ENCODE measurements around the gene SPSB2. TPM values are rescaled to one million over a fixed set of nuclear protein-coding genes. Genes with fewer than 3 reads are reported as not detected.

Gene SPSB2
- total RNA-seq, 2 experiments from 2014 or later, result 3.8 to 4.7 TPM

GRCh38 chr12:6838854-6839253, 34.2 kb downstream of the SPSB2 start:
- no peaks in the 10 kb centered on the region for H3K9me3 Mint-ChIP-seq
- no peak overlapping the region for H3K27ac Mint-ChIP-seq
- no peak for DNase-seq
- no peaks in the 10 kb centered on the region for H3K27me3 Mint-ChIP-seq
- intact Hi-C loops (cut with micrococcal nuclease), result no loop called here
- ChIA-PET POLR2A (interaction anchor here (3.7 kb wide), 1 partner anchor 13 kb away, joined by 16 read pairs; the partner anchor contains the start of genes CDCA3 and USP5), CTCF (interaction anchor here (1.1 to 2.3 kb wide), 3 partner anchors 8 to 33 kb away, joined by 3 to 10 read pairs (median 8); partner anchors contain the start of gene SPSB2)
- no peaks in the 10 kb centered on the region for H3K36me3 Mint-ChIP-seq
- peaks cover 2% of the 10 kb centered on the region for H3K4me1 Mint-ChIP-seq (ENCODE audit: low read depth)
- H3K4me3 Mint-ChIP-seq, result no peak overlapping the region

DNA sequence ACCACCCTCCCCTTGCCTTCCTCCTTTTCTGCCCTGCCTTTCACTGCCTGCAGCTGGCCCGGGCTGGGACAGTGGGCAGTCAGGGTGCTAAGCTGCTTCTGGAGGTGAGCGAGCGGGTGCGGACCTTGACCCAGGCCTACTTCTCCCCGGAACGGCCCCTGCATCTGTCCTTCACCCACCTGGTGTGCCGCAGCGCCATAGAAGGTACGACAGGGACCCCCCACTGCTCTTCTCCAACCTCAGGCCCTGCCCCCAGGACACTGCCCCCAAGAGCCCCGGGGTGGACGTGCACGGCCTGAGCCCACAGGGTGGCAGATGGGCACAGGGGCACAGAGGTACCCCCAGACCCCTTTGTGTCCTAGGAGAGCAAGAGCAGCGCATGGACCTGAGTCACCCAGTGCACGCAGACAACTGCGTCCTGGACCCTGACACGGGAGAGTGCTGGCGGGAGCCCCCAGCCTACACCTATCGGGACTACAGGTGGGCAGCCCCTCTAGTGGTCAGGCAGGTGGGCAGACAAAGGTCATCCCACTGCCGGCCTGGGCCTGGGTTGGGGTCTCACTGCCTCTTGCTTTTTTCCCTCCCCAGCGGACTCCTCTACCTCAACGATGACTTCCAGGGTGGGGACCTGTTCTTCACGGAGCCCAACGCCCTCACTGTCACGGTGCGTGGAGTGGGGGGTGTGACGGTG, 35.6 kb downstream of the SPSB2 start:
- H3K4me1 Mint-ChIP-seq (ENCODE audit: low read depth), result peaks cover 2% of the 10 kb centered on the region
- no peaks in the 10 kb centered on the region for H3K27me3 Mint-ChIP-seq
- POLR2A ChIA-PET, result interaction anchor here (1.4 to 1.9 kb wide), 2 partner anchors 15 to 35 kb away, joined by 5 read pairs; partner anchors contain the start of genes SPSB2 and USP5
- DNase-seq, result no peak
- intact Hi-C loops (cut with micrococcal nuclease), result no loop called here
- CTCF ChIA-PET, result interaction anchor here (4.3 to 6.0 kb wide), 3 partner anchors 13 to 84 kb away, joined by 30 to 44 read pairs (median 41); partner anchors contain the start of genes CDCA3, MLF2 and USP5
- no peaks in the 10 kb centered on the region for H3K9me3 Mint-ChIP-seq
- H3K4me3 Mint-ChIP-seq, result no peak overlapping the region
- no peak overlapping the region for H3K27ac Mint-ChIP-seq
- H3K36me3 Mint-ChIP-seq, result no peaks in the 10 kb centered on the region

DNA sequence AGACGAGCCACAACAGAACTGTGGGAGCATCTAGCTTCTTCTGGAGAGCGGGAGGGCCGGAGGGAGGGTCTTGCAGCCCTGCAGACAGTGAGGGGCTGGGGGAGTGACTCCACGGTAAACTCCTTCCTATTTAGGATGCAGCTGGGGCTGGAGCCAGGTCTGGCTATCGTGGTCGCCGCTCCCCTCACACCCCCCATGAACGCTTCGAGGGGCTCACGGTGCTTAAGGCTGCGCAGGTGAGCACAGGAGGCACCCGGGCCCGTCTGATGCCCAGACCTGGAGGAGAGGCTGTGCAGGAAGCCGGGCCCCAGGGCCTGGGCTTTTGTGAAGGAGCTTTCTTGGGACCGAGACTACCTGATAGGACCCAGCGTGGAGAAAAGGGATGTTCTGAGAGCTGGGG, 36.3 kb downstream of the SPSB2 start:
- CTCF ChIA-PET, result interaction anchor here (1.3 to 6.0 kb wide), 6 partner anchors 8 to 84 kb away, joined by 3 to 44 read pairs (median 32); partner anchors contain the start of genes CDCA3, MLF2 and USP5
- Mint-ChIP-seq H3K9me3 (no peaks in the 10 kb centered on the region), H3K27me3 (no peaks in the 10 kb centered on the region), H3K4me1 (ENCODE audit: low read depth) (peaks cover 2% of the 10 kb centered on the region), H3K4me3 (no peak overlapping the region), H3K27ac (no peak overlapping the region), H3K36me3 (no peaks in the 10 kb centered on the region)
- POLR2A ChIA-PET, result interaction anchor here (1.4 to 1.9 kb wide), 2 partner anchors 16 to 36 kb away, joined by 5 read pairs; partner anchors contain the start of genes SPSB2 and USP5
- no peak for DNase-seq
- intact Hi-C loops (cut with micrococcal nuclease), result loop anchor here (1.0 kb wide), 1 partner anchor 32 kb away; no protein-coding TSS in a partner anchor

DNA sequence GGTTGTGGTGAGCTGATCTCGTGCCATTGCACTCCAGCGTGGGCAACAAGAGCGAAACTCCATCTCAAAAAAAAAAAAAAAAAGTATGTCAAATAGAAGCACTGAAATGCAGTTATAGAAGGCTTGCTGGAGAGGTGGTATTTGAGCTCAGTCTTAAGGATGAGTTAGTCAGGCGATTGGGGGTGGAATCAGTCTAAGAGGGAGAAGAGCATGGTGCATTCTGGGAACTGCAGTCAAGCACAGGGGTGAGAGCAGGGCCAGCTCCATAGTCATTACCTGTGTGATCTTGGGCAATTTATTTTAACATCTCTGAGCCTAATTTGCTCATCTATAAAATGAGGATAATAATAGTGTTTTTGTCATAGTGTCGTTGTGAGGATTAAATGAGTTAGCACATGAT, 38.2 kb downstream of the SPSB2 start:
- H3K4me3 Mint-ChIP-seq, result no peak overlapping the region
- ChIA-PET CTCF (interaction anchor here (0.8 to 6.0 kb wide), 18 partner anchors 10 to 282 kb away, joined by 3 to 44 read pairs (median 5); partner anchors contain the start of genes CDCA3, COPS7A, GPR162 and MLF2), POLR2A (interaction anchor here (0.8 to 1.8 kb wide), 2 partner anchors 17 to 45 kb away, joined by 3 to 6 read pairs; partner anchors contain the start of genes CD4, CDCA3 and USP5)
- H3K9me3 Mint-ChIP-seq, result no peaks in the 10 kb centered on the region
- intact Hi-C loops (cut with micrococcal nuclease), result no loop called here
- H3K4me1 Mint-ChIP-seq (ENCODE audit: low read depth), result peaks cover 2% of the 10 kb centered on the region
- H3K36me3 Mint-ChIP-seq, result no peaks in the 10 kb centered on the region
- H3K27ac Mint-ChIP-seq, result no peak overlapping the region
- no peak for DNase-seq
- no peaks in the 10 kb centered on the region for H3K27me3 Mint-ChIP-seq

GRCh38 chr12:6834254-6834653, 38.8 kb downstream of the SPSB2 start:
- Mint-ChIP-seq H3K27ac (no peak overlapping the region), H3K36me3 (no peaks in the 10 kb centered on the region), H3K9me3 (no peaks in the 10 kb centered on the region), H3K4me1 (ENCODE audit: low read depth) (peaks cover 5% of the 10 kb centered on the region), H3K27me3 (peaks cover 3% of the 10 kb centered on the region), H3K4me3 (no peak overlapping the region)
- ChIA-PET POLR2A (interaction anchor here (0.8 to 1.8 kb wide), 2 partner anchors 17 to 45 kb away, joined by 3 to 6 read pairs; partner anchors contain the start of genes CD4, CDCA3 and USP5), CTCF (interaction anchor here (0.8 to 6.0 kb wide), 17 partner anchors 10 to 281 kb away, joined by 3 to 44 read pairs (median 5); partner anchors contain the start of genes CDCA3, COPS7A, GPR162 and MLF2)
- intact Hi-C loops (cut with micrococcal nuclease), result no loop called here
- no peak for DNase-seq

- POLR2A ChIA-PET, result interaction anchor here (1.1 kb wide), 1 partner anchor 44 kb away, joined by 5 read pairs; the partner anchor contains the start of gene CD4
- no peak overlapping the region for H3K27ac Mint-ChIP-seq
Observed at GRCh38 chr12:6833189-6833890, 39.8 kb downstream of the SPSB2 start.

DNA sequence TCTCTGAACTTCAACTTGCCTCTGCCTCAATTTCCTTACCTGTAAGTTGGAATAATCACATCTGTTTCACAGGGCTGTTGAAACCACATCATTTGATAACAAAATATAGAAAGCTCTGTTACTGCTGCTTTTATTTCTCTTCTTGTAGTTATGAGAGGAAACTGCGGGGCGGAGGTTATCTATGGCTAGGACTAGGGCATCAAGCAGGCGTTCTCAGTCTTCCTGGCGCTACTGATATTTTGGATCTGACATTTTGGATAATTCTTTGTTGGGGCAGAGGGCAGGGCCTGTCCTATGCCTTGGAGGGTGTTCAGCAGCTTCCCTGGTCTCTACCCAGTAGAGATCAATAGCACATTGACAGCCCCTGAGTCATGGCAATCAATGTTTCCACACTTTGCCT, 41.0 kb downstream of the SPSB2 start:
- intact Hi-C loops (cut with micrococcal nuclease), result no loop called here
- H3K27ac Mint-ChIP-seq, result no peak overlapping the region

More at GRCh38 chr12:6833189-6833890, 39.8 kb downstream of the SPSB2 start:
- intact Hi-C loops (cut with micrococcal nuclease), result no loop called here
- Mint-ChIP-seq H3K36me3 (no peaks in the 10 kb centered on the region), H3K4me1 (ENCODE audit: low read depth) (peaks cover 10% of the 10 kb centered on the region), H3K27me3 (peaks cover 7% of the 10 kb centered on the region), H3K9me3 (no peaks in the 10 kb centered on the region), H3K4me3 (no peak overlapping the region)
- no peak for DNase-seq
- CTCF ChIA-PET, result interaction anchor here (1.0 to 6.0 kb wide), 8 partner anchors 9 to 80 kb away, joined by 3 to 44 read pairs (median 23); partner anchors contain the start of genes CDCA3, MLF2, SPSB2 and USP5

DNA sequence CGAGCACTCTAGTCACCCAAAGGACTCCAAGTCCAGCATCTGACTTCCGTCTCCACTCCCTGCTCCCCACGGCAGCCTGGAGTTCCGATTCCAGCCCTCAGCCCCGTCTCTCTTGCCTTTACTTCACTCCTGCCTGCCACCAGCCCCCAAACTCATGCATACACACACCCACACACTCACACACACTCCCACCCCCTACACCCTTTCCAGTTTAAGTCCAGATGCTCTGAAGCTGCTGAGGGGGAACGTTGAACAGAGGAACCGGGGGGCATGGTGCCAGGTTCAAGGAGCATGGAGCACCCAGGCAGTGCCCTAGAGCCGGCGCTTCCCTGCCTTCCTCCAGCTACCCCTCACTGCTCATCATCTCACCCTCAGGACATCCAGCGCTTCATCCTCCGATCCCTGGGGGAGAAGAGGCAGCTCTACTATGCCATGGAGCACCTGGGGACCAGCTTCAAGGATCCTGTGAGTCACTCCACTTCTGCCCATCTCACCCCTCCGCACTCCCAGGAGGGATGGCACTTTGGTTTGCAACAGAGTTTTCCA, 41.6 kb downstream of the SPSB2 start:
- peaks cover 18% of the 10 kb centered on the region for H3K4me1 Mint-ChIP-seq (ENCODE audit: low read depth)
- intact Hi-C loops (cut with micrococcal nuclease), result no loop called here
- H3K27ac Mint-ChIP-seq, result no peak overlapping the region
- H3K9me3 Mint-ChIP-seq, result no peaks in the 10 kb centered on the region
- H3K36me3 Mint-ChIP-seq, result no peaks in the 10 kb centered on the region
- ChIA-PET CTCF (interaction anchor here (0.9 to 2.7 kb wide), 4 partner anchors 10 to 78 kb away, joined by 3 to 16 read pairs (median 4); partner anchors contain the start of genes GPR162 and MLF2), POLR2A (no interaction called here)
- H3K4me3 Mint-ChIP-seq, result no peak overlapping the region
- H3K27me3 Mint-ChIP-seq, result peaks cover 18% of the 10 kb centered on the region
- DNase-seq, result no peak

More for the DNA sequence above, 41.0 kb downstream of the SPSB2 start:
- ChIA-PET POLR2A (no interaction called here), CTCF (interaction anchor here (0.6 to 6.0 kb wide), 7 partner anchors 13 to 214 kb away, joined by 3 to 41 read pairs (median 3); partner anchors contain the start of genes CDCA3, MLF2 and USP5)
- Mint-ChIP-seq H3K4me3 (no peak overlapping the region), H3K9me3 (no peaks in the 10 kb centered on the region), H3K27me3 (peaks cover 14% of the 10 kb centered on the region), H3K36me3 (no peaks in the 10 kb centered on the region), H3K4me1 (ENCODE audit: low read depth) (peaks cover 18% of the 10 kb centered on the region)
- no peak for DNase-seq

- Mint-ChIP-seq H3K4me3 (no peak overlapping the region), H3K36me3 (no peaks in the 10 kb centered on the region), H3K9me3 (no peaks in the 10 kb centered on the region), H3K27ac (no peak overlapping the region), H3K27me3 (peaks cover 23% of the 10 kb centered on the region), H3K4me1 (ENCODE audit: low read depth) (peaks cover 18% of the 10 kb centered on the region)
- intact Hi-C loops (cut with micrococcal nuclease), result no loop called here
- ChIA-PET POLR2A (interaction anchor here (0.5 to 1.0 kb wide), 2 partner anchors 26 to 78 kb away, joined by 3 to 4 read pairs; partner anchors contain the start of gene MLF2), CTCF (interaction anchor here (0.9 to 2.7 kb wide), 5 partner anchors 8 to 78 kb away, joined by 3 to 16 read pairs (median 3); partner anchors contain the start of genes GPR162 and MLF2)
- DNase-seq, result no peak
Observed at GRCh38 chr12:6830999-6831398, 42.1 kb downstream of the SPSB2 start.

DNA sequence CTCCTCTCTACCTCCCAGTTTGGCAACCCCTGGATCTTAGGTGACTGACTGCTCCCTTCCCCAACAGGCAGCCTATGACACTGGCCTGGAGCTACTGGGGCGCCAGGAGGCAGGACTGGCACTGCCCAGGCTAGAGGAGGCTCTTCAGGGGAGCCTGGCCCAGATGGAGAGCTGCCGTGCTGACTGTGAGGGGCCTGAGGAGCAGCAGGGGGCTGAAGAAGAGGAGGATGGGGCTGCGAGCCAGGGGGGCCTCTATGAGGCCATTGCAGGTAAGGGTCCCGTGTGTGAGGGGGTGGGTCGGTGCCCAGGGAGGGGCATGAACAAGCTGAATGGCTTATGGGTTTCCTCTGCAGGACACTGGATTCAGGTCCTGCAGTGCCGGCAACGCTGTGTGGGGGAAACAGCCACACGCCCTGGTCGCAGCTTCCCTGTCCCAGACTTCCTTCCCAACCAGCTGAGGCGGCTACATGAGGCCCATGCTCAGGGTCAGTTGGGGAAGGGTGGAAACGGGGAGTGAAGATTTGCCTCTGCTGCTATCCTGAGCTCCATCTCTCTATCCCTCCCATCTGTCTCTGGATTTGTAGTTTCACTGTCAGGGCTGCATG, 42.7 kb downstream of the SPSB2 start:
- Mint-ChIP-seq H3K4me1 (ENCODE audit: low read depth) (peaks cover 18% of the 10 kb centered on the region), H3K27ac (no peak overlapping the region), H3K27me3 (peaks cover 25% of the 10 kb centered on the region), H3K36me3 (no peaks in the 10 kb centered on the region), H3K4me3 (no peak overlapping the region), H3K9me3 (no peaks in the 10 kb centered on the region)
- no peak for DNase-seq
- intact Hi-C loops (cut with micrococcal nuclease), result no loop called here
- ChIA-PET POLR2A (interaction anchor here (0.5 to 2.2 kb wide), 3 partner anchors 21 to 77 kb away, joined by 3 to 6 read pairs (median 4); partner anchors contain the start of genes CDCA3, MLF2 and USP5), CTCF (interaction anchor here (0.9 to 2.7 kb wide), 5 partner anchors 8 to 77 kb away, joined by 3 to 16 read pairs (median 3); partner anchors contain the start of genes GPR162 and MLF2)
